ENCODE measurements around the gene SMC1B.

Gene SMC1B

GRCh38 chr22:45336971-45337431, 76.4 kb downstream of the SMC1B start:
- H3K4me3 ChIP-seq (ENCODE audit: low read depth, low read length), result no peak overlapping the region
- no peak for DNase-seq (ENCODE audit: low read depth)

GRCh38 chr22:45335854-45336522, 77.4 kb downstream of the SMC1B start:
- DNase-seq (ENCODE audit: low read depth), result no peak
- no peak overlapping the region for H3K4me3 ChIP-seq (ENCODE audit: low read depth, low read length)
- TF ChIP-seq CTCF (IDR thresholded peaks at IDR 0.05; ENCODE audit: insufficient read depth, low read depth, low read length, missing control alignments), result no peak

More at GRCh38 chr22:45336971-45337431, 76.4 kb downstream of the SMC1B start:
- TF ChIP-seq CTCF (IDR thresholded peaks at IDR 0.05; ENCODE audit: insufficient read depth, low read depth, low read length, missing control alignments), result no peak

DNA sequence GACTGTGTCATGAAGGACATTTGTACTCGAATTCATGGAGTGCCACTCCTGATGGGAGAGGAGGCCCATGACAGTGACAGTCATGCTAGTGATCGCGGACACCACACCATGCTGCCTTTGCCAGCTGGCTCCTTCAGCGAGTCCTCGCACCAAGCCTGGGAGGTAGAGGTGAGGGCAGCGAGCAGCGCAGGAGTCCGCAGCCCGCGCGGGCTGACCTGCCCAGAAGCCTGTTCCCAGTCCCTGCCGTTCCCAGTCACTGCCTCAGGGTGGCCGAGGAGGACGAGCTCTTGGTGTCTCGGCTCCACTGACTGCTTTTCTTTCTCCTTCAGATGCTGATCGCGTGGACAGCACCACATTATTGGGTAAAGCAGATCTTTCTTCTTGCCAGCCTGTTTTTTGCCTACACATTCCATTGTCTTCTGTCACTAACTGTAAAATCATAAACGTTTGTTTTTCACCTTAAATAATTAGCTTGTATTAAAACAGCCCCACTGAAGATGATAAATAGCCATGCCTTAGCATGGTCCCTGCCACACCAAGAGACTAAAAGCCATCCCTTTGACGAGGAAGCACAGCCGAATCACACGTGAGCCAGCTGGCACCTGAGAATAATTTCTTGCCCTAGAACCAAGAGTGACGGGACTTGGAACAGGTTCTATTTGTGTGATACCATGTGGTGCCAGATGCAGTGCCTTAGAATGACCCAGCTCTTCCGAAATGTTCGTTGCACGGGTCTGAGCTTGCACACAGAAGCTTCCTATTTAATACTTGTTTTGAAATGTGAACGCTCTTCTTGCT, 78.2 kb downstream of the SMC1B start:
- no peak for TF ChIP-seq CTCF (IDR thresholded peaks at IDR 0.05; ENCODE audit: insufficient read depth, low read depth, low read length, missing control alignments)
- no peak for DNase-seq (ENCODE audit: low read depth)
- H3K4me3 ChIP-seq (ENCODE audit: low read depth, low read length), result no peak overlapping the region

DNA sequence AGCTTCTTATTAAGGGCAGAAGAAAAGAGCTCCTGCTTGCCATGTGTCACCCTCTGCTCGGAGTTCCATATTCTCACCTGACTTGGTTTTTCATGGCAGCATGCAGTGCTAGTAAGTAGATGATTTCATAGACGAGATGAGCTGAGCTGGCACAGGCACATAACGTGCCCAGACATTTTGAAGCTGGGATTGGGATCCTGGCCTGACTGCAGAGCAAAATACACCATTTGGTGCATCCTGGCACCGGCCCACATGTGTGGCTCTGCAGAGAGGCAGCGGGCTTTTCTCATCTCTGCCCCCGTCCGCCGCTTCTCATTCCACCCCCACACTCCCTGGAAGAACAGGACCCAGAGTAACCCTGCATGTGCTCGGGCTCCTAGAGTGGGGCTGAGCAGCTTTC, 78.9 kb downstream of the SMC1B start:
- no peak for DNase-seq (ENCODE audit: low read depth)
- no peak for TF ChIP-seq CTCF (IDR thresholded peaks at IDR 0.05; ENCODE audit: insufficient read depth, low read depth, low read length, missing control alignments)
- H3K4me3 ChIP-seq (ENCODE audit: low read depth, low read length), result no peak overlapping the region

DNA sequence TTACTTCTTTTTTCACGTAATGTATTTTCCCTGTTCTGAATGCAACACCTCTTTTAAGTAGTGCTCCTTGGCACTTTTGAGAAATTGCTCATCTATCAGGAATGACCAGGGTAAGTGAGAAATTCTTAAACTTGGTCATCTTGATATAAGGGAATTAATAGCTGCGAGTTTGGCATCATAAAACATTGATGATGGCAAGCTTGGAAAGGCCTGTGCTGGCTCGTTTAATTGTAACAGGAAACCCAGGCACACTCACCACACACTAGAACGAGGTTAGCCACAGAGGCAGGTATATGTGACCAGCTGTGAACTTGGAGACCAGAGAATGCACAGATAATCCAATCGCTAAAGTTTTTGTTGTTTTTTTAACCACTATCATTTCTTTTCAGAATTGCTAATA, 79.3 kb downstream of the SMC1B start:
- no peak overlapping the region for H3K4me3 ChIP-seq (ENCODE audit: low read depth, low read length)
- no peak for TF ChIP-seq CTCF (IDR thresholded peaks at IDR 0.05; ENCODE audit: insufficient read depth, low read depth, low read length, missing control alignments)
- DNase-seq (ENCODE audit: low read depth), result no peak

GRCh38 chr22:45332001-45332400, 81.4 kb downstream of the SMC1B start:
- no peak for DNase-seq (ENCODE audit: low read depth)

More at GRCh38 chr22:45332001-45332400, 81.4 kb downstream of the SMC1B start:
- H3K4me3 ChIP-seq (ENCODE audit: low read depth, low read length), result no peak overlapping the region
- no peak for TF ChIP-seq CTCF (IDR thresholded peaks at IDR 0.05; ENCODE audit: insufficient read depth, low read depth, low read length, missing control alignments)
